Testis (tissue), 2 donors: ENCODE data around the gene CARD14.

Experiments used
- CTCF ChIP-seq, 3 experiments: fragments of 450-650 bp in 2 of 3; fragments of 200-600 bp in 1 of 3; sonication (generic) in 1 of 3; IDR thresholded peaks; one replicate each; pipeline ENCODE4 v1.5.1; 2016 to 2019; ENCODE audit warnings: antibody characterized with exemption in 3 of 3, mild to moderate bottlenecking in 2 of 3, moderate library complexity in 1 of 3
- POLR2A ChIP-seq: fragments of 450-650 bp; IDR thresholded peaks from one replicate; pipeline ENCODE4 v1.6.1; 2017; ENCODE audit warnings: antibody characterized with exemption, mild to moderate bottlenecking, moderate library complexity

GRCh38 chr17:80122026-80122575 lies 47.7 kb upstream of the CARD14 start:
- no peak for TF ChIP-seq CTCF (IDR thresholded peaks at IDR 0.05)
- no peak for TF ChIP-seq POLR2A
